Adipocyte (in vitro differentiated cells): ENCODE data around the gene ZDHHC11.
"Not testable (repeated sequence)": the region's sequence is repeated elsewhere in the genome, so short reads cannot be mapped to it uniquely, and the experiment has no call there.

Experiments used
- DNase-seq: peaks from one replicate; pipeline ENCODE4 v3.0.0-alpha.2; 2015; ENCODE audit warnings: low read depth
- H3K27me3 ChIP-seq: replicated peaks from 2 replicates; pipeline ENCODE4 v1.7.0; 2013; ENCODE audit warnings: mild to moderate bottlenecking, low read length, moderate library complexity; ENCODE audit not compliant: control insufficient read depth, insufficient read depth
- H3K36me3 ChIP-seq: 2 replicates; pipeline ENCODE4 v1.7.0; 2013; ENCODE audit warnings: low read length, mild to moderate bottlenecking, moderate library complexity; ENCODE audit not compliant: control insufficient read depth, insufficient read depth, severe bottlenecking
- H3K4me1 ChIP-seq: 2 replicates; pipeline ENCODE4 v1.7.0; 2013; ENCODE audit warnings: mild to moderate bottlenecking, low read length, moderate library complexity; ENCODE audit not compliant: control insufficient read depth, insufficient read depth
- H3K4me3 ChIP-seq: 2 replicates; pipeline ENCODE4 v1.7.0; 2013; ENCODE audit warnings: mild to moderate bottlenecking, low read length, moderate library complexity
- H3K9ac ChIP-seq: 2 replicates; pipeline ENCODE4 v1.7.0; 2013; ENCODE audit warnings: mild to moderate bottlenecking, low read length, moderate library complexity
- H3K9me3 ChIP-seq: 2 replicates; pipeline ENCODE4 v1.7.0; 2013; ENCODE audit warnings: mild to moderate bottlenecking, low read length, moderate library complexity; ENCODE audit not compliant: control insufficient read depth

Gene ZDHHC11

DNA sequence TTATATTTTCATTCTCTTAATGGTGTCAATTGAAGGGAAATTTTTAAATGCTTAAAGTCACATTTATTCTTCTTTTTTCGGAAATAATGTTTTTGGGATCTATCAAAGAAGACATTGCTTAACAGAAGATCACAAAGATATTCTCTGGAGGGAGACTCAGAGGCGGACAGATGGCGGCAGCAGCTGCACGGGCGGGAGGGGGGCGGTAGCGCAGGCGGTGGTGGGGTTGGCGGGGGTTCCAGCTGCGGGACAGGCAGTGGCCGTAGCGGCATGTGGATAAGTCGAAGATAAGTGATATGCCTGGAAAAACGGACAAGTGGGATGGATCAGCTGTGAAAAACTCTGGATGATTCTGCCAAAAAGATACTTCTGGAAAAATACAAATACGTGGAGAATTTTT, 34.6 kb downstream of the ZDHHC11 start:
- H3K9me3 ChIP-seq, result peaks cover 8% of the 10 kb centered on the region
- H3K4me3 ChIP-seq, result no peak overlapping the region
- peaks cover 7% of the 10 kb centered on the region for H3K27me3 ChIP-seq
- no peak overlapping the region for H3K9ac ChIP-seq
- H3K36me3 ChIP-seq, result no peaks in the 10 kb centered on the region
- H3K4me1 ChIP-seq, result no peaks in the 10 kb centered on the region
- no peak for DNase-seq

DNA sequence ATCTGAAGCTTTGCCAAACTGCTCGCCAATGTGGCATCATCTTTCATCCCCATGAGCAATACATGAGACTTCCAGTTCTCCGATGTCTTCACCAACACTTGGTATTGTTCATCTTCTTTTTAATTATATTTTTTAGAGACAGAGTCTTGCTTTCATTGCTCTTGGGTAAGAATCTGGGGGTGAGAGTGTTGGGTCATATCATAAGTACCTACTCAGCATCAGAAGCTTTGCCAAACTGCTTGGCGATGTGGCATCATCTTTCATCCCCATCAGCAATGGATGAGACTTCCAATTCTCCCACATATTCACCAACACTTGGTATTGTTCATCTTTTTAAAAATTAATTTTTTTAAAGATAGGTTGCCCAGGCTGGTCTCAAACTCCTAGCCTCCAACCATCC, 35.3 kb downstream of the ZDHHC11 start:
- Histone ChIP-seq H3K9me3 (peaks cover 8% of the 10 kb centered on the region), H3K27me3 (peaks cover 7% of the 10 kb centered on the region), H3K4me1 (no peaks in the 10 kb centered on the region), H3K4me3 (no peak overlapping the region), H3K36me3 (no peaks in the 10 kb centered on the region), H3K9ac (no peak overlapping the region)
- DNase-seq, result no peak

DNA sequence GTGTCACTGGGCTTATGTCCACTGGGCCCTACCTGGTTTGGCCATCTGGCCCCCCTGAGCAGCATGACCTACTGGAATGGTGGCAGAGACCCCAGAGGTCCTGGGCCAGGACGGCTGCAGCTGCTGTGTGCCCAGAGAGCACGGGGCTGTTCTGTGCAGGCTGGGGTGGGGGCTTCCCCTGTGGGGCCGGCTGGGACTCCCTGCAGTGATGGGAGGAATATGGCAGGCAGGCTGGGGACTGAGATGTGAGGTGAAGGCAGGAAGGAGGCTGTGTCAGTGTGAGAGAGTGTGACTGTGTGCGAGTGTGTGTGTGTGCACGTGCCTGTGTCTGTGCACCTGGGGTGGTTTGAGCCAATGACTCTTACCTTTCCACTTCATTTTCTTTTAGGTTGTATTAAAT, 37.2 kb downstream of the ZDHHC11 start:
- H3K27me3 ChIP-seq, H3K4me1 ChIP-seq, H3K4me3 ChIP-seq, H3K9me3 ChIP-seq, H3K36me3 ChIP-seq, DNase-seq, H3K9ac ChIP-seq: not testable (repeated sequence)

DNA sequence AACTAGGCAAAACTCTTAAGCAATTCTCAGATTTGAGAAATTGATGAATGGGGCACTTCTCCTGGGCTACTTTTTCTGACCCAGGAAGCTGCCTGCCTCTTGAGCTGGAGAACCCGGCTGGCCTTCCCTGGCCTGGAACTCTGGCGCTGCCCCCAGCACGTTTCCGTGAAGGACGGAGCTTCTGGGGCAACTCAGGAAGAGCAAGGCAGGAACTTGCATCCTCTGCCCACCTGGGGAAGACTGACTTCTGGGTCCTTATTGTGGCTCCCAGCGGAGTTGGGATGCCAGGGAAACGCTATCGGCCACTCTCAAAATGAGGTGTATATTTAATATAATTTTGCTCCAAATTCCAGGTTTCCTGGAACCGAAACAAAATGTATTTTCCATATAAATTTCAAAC, 39.4 kb downstream of the ZDHHC11 start:
- not testable (repeated sequence) for H3K36me3 ChIP-seq, DNase-seq, H3K9ac ChIP-seq

DNA sequence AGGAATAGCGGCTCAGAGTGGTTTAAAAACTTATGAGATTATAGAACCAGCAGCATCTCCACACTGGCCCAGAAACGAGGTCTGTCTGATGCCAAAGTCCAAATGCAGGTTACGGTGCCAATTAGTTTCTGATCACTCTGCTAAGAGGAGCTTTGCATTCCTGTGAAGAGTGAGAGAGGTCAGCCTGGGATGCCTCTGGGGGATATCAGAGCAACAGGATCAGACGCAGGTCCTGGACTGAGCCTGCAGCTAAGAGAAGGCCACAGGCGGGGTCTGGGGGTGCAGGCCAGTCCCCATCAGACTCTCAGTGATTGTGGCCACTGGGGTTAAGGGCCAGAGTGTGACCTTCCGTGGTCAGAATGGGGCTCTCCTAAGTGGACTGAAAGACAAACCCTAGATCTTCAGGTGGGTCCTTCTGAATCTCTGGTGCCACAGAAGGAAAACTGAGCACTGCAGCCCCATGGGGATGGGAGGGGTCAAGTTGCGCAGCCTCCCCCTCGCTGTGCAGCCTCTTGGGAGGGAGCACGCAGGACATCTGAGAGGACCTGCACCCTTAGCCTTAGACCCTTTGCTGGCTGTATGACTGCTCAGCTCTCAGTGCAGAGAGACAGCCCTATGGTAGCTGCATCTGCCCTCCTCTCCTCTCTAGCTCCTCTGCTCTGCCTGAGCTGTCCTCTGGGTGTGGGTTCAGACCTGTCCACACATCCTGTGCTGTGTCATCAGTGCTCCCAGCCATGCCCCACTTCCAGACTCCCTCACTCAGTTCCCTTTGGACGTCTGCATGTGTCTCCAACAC, 42.9 kb downstream of the ZDHHC11 start:
- not testable (repeated sequence) for DNase-seq, H3K4me3 ChIP-seq, H3K36me3 ChIP-seq, H3K9ac ChIP-seq, H3K4me1 ChIP-seq, H3K27me3 ChIP-seq, H3K9me3 ChIP-seq

More for the DNA sequence above, 39.4 kb downstream of the ZDHHC11 start:
- not testable (repeated sequence) for H3K9me3 ChIP-seq, H3K27me3 ChIP-seq, H3K4me1 ChIP-seq, H3K4me3 ChIP-seq

DNA sequence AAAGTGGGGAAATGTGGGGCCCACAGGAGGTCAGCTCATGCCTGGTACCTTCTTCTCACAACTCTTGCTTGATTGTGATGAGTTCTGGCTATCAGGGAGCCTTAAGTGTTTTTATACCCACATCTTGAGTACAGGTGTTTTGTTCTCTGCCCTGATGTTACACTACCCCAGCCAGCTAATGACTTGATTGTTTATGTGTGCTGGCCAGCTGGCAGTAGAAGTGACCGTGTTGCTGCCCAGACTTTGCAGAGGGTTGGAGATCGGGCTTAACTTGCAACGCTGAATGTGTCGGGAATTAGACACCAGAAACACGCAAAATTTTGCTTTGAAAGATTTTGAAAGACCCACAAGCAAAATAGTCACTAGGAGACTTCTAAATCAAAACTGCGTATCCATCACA, 49.3 kb downstream of the ZDHHC11 start:
- H3K4me1 ChIP-seq, result no peaks in the 10 kb centered on the region
- peaks cover 4% of the 10 kb centered on the region for H3K27me3 ChIP-seq
- no peak for DNase-seq
- H3K9ac ChIP-seq, result no peak overlapping the region
- H3K36me3 ChIP-seq, result no peaks in the 10 kb centered on the region
- no peak overlapping the region for H3K4me3 ChIP-seq
- peaks cover 5% of the 10 kb centered on the region for H3K9me3 ChIP-seq

DNA sequence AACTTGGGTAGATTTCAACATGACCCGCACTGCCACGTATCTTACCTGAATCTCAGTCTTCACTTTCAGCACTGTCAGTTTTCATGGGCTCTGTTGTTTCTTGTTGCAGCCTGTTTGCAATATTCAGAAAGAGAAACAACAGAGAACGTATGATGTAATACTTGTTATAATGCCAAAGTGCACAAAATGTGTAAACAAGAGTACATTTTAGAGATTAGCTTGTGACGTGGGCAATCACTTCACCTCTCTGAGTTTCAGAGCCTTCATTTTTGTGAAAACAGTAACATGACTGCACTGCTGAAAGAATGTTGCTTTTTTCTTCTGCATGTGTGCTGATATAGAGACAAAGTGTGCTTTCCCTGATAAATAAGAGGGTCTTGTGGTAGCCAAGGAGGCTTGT, 49.7 kb downstream of the ZDHHC11 start:
- H3K4me1 ChIP-seq, H3K4me3 ChIP-seq, H3K27me3 ChIP-seq, H3K9ac ChIP-seq, H3K36me3 ChIP-seq, DNase-seq, H3K9me3 ChIP-seq: not testable (repeated sequence)

DNA sequence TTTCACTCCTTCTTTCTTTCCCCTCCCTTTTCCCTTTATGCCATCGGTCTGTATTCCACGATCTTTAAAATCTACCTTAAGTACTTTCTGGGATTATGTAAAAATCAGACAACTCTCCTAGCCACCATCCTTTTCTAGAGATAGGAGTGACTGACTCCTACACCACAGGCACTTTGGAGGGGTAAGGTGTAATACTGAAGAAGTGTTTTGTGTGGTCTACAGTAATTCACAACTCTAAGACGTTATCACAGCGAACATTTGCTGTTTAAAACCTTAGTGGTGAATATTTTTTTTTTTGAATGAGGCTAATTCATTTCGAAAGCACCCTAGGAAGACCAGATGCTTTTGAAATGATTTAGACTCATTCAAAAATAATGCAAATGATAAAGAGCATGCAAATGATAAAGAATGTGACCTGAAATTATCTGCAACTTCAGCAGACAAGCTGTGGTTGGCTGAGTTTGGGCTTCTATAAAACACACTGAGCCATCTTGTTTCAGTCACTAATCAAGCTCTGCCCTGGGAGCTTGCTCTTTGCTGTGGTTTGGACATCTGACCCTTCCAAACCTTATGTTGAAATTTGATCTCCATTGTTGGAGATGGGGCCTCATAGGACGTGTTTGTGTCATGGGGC, 52.2 kb downstream of the ZDHHC11 start:
- not testable (repeated sequence) for H3K36me3 ChIP-seq, H3K4me3 ChIP-seq, H3K4me1 ChIP-seq, H3K27me3 ChIP-seq, DNase-seq, H3K9ac ChIP-seq, H3K9me3 ChIP-seq

DNA sequence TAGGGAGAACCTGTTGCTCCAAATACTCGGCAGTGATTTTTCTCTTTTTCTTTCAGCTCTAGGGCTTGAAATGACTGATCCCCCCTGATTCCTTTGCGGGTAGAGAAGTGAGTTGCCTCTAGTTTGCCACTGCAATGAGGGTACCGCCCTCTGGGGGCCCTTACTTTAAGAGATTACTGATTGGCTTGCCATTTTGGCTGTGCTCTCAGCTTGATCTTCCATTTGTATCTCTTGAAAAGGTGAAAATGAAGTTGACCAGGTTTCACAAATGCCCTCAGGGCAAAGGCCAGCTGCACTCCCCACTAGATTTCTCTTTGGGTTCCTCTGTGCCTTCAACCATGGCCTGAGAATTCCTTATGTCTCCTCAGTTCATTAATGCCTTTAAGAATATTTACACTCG, 52.8 kb downstream of the ZDHHC11 start:
- not testable (repeated sequence) for DNase-seq, H3K4me3 ChIP-seq, H3K36me3 ChIP-seq, H3K27me3 ChIP-seq, H3K9me3 ChIP-seq, H3K4me1 ChIP-seq, H3K9ac ChIP-seq

DNA sequence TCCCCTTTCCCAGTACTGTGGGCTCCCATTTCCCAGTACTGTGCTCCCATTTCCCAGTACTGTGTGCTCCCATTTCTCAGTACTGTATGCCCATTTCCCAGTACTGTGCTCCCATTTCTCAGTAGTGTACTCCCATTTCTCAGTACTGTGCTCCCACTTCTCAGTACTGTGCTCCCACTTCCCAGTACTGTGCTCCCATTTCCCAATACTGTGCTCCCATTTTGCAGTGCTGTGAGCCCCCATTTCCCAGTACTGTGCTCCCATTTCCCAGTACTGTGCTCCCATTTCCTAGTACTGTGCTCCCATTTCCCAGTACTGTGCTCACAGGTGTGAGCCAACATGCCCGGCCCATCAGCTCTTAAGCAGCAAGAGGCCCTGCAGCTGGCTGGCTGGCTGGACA, 54.9 kb downstream of the ZDHHC11 start:
- not testable (repeated sequence) for H3K9ac ChIP-seq, DNase-seq, H3K36me3 ChIP-seq, H3K4me1 ChIP-seq, H3K9me3 ChIP-seq, H3K27me3 ChIP-seq, H3K4me3 ChIP-seq

DNA sequence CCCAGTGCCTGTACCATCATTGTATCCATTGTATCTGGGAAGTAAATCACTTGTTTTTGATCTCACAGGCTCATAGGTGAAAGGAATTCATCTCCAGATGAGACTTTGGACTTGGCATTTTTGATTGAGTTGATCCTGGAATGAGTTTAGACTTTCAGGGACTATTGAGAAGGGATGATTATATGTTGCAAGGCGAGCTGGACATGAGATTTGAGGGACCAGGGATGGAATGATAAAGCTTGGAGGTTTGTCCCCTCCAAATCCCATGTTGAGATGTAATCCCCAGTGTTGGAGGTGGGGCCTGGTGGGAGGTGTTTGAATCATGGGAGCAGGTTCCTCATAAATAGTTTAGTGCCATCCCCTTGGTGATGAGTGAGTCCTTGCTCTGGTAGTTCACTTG, 55.8 kb downstream of the ZDHHC11 start:
- not testable (repeated sequence) for H3K4me1 ChIP-seq, H3K9ac ChIP-seq, DNase-seq, H3K36me3 ChIP-seq, H3K4me3 ChIP-seq, H3K27me3 ChIP-seq, H3K9me3 ChIP-seq

DNA sequence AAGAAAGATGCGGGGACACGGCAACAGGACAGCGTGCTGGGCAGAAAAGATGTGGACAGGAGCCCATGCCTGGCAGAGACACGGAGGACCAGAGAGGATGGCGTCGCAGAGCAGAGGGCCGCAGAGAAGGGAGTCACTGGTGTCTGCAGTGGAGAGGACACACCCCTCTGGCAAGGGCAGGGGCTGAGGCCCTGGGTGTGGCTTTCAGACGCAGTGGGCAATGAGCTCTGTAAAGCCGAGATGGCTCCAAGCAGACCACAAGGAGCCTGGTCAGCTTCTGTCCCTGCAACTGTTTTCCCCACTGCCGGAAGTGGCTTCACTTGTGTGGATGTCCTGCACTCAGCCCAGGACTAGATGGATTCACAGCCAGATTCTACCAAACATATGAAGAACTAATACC, 62.1 kb downstream of the ZDHHC11 start:
- H3K27me3 ChIP-seq, H3K4me1 ChIP-seq, H3K36me3 ChIP-seq, H3K9me3 ChIP-seq, H3K4me3 ChIP-seq, DNase-seq, H3K9ac ChIP-seq: not testable (repeated sequence)
